ENCODE data around the gene BSG. TPM values are rescaled to one million over a fixed set of nuclear protein-coding genes. Genes with fewer than 3 reads are reported as not detected.

BSG gene
- polyA plus RNA-seq, 2 of the 4 experiments (the other 2 are of a cell fraction): 285 to 579 TPM

GRCh38 chr19:592101-592500, 19.7 kb downstream of the BSG start (continued):
- TF ChIP-seq REST (IDR thresholded peaks at IDR 0.05): no peak
- no peak for TF ChIP-seq HOXA7 (CRISPR knock-in tag; IDR thresholded peaks at IDR 0.05)

- FAIRE-seq (no peak), DNase-seq (ENCODE audit: low read depth in 1 of 2, low spot score in 1 of 2) (no peak), ATAC-seq (no peak)
- H3K4me1 ChIP-seq: peaks cover 24% of the 10 kb centered on the region
- ChIA-PET POLR2A (no interaction called here), CTCF (interaction anchor here (2.6 kb wide), 1 partner anchor 8 kb away, joined by 11 read pairs; no protein-coding TSS in a partner anchor)
- H3K4me2 ChIP-seq: no peak overlapping the region
- WGBS (ENCODE audit: missing lambda C conversion rate): 83% methylated on average over 14 of the region's 18 CpGs
- TF ChIP-seq HMGXB4 (CRISPR knock-in tag; IDR thresholded peaks at IDR 0.05; ENCODE audit: borderline replicate concordance) (no peak), JUN (IDR thresholded peaks at IDR 0.05) (no peak), EHF (CRISPR knock-in tag; IDR thresholded peaks at IDR 0.05) (no peak), HOXB5 (CRISPR knock-in tag; IDR thresholded peaks at IDR 0.05) (no peak), NR3C1 (IDR thresholded peaks at IDR 0.05) (no peak), ZNF302 (CRISPR knock-in tag; IDR thresholded peaks at IDR 0.05) (no peak), MAX (IDR thresholded peaks at IDR 0.05) (no peak), HOXB13 (CRISPR knock-in tag; IDR thresholded peaks at IDR 0.05; ENCODE audit: low read depth) (no peak), HEYL (CRISPR knock-in tag; IDR thresholded peaks at IDR 0.05) (no peak), POLR2AphosphoS2 (conservative IDR thresholded peaks at IDR 0.05; ENCODE audit: low read length) (no peak)
- H3K9me3 ChIP-seq: no peaks in the 10 kb centered on the region
- no peak overlapping the region for H3K4me3 ChIP-seq
- no peak overlapping the region for H3K27ac ChIP-seq
These were observed 20.7 kb downstream of the BSG start for GRCh38 chr19:593055-593454.

GRCh38 chr19:593505-593904, 21.1 kb downstream of the BSG start:
- Histone ChIP-seq H3K27ac (no peak overlapping the region), H3K4me2 (no peak overlapping the region), H3K4me1 (peaks cover 21% of the 10 kb centered on the region), H3K4me3 (no peak overlapping the region), H3K9me3 (no peaks in the 10 kb centered on the region)
- POLR2A ChIA-PET: no interaction called here
- ATAC-seq (no peak), FAIRE-seq (no peak), DNase-seq (ENCODE audit: low read depth in 1 of 2, low spot score in 1 of 2) (no peak)
- CTCF ChIA-PET: interaction anchor here (2.6 kb wide), 1 partner anchor 9 kb away, joined by 11 read pairs; no protein-coding TSS in a partner anchor
- 69% methylated on average over 8 of the region's 9 CpGs for WGBS (ENCODE audit: missing lambda C conversion rate)
- TF ChIP-seq HEYL (CRISPR knock-in tag; IDR thresholded peaks at IDR 0.05) (no peak), BHLHE40 (IDR thresholded peaks at IDR 0.05; ENCODE audit: low read depth, low read length) (no peak), HDAC2 (IDR thresholded peaks at IDR 0.05) (no peak), RNF2 (IDR thresholded peaks at IDR 0.05; ENCODE audit: borderline replicate concordance, low read depth) (no peak), ZC3H11A (IDR thresholded peaks at IDR 0.05) (no peak), EHF (CRISPR knock-in tag; IDR thresholded peaks at IDR 0.05) (no peak), MAZ (IDR thresholded peaks at IDR 0.05; ENCODE audit: borderline replicate concordance, low read depth, low read length) (no peak), RFX5 (IDR thresholded peaks at IDR 0.05) (no peak), HOXA7 (CRISPR knock-in tag; IDR thresholded peaks at IDR 0.05) (no peak)

Data from A549 (cell line).